KMS-11 (cell line): ENCODE results near the gene AP2M1.
A peak's percentile ranks its signal among the peaks of the same experiment; 100 is the strongest.

Source experiments
- H2AFZ ChIP-seq: fragments of 200-600 bp; sonication (generic); 2 replicates; pipeline ENCODE4 v1.6.1; 2016; ENCODE audit warnings: antibody characterized with exemption, mixed run types, low read depth
- H3K27ac ChIP-seq: fragments of 200-600 bp; sonication (generic); 2 replicates; pipeline ENCODE4 v1.6.1; 2016; ENCODE audit warnings: mild to moderate bottlenecking, mixed run types
- H3K27me3 ChIP-seq: fragments of 200-600 bp; sonication (generic); 2 replicates; pipeline ENCODE4 v1.6.1; 2017; ENCODE audit warnings: mild to moderate bottlenecking, low read depth, mixed run types, moderate library complexity; ENCODE audit not compliant: insufficient read depth
- H3K36me3 ChIP-seq: fragments of 200-600 bp; sonication (generic); 2 replicates; pipeline ENCODE4 v1.6.1; 2017; ENCODE audit warnings: mild to moderate bottlenecking, mixed run types; ENCODE audit not compliant: insufficient read depth
- H3K4me1 ChIP-seq: fragments of 200-600 bp; sonication (generic); 2 replicates; pipeline ENCODE4 v1.6.1; 2016; ENCODE audit warnings: mild to moderate bottlenecking, low read depth, mixed run types; ENCODE audit not compliant: poor library complexity, severe bottlenecking
- H3K4me2 ChIP-seq: fragments of 200-600 bp; sonication (generic); 2 replicates; pipeline ENCODE4 v1.7.0; 2016; ENCODE audit warnings: mild to moderate bottlenecking, mixed run types
- H3K4me3 ChIP-seq: fragments of 200-600 bp; sonication (generic); IDR thresholded peaks from 2 replicates; pipeline ENCODE4 v1.6.1; 2017; ENCODE audit warnings: low read depth, low read length, mixed read lengths; ENCODE audit not compliant: insufficient read depth
- H3K79me2 ChIP-seq: fragments of 200-600 bp; sonication (generic); 2 replicates; pipeline ENCODE4 v1.6.1; 2016; ENCODE audit warnings: low read depth, mixed run types; ENCODE audit not compliant: insufficient read depth
- H3K9ac ChIP-seq: fragments of 200-600 bp; sonication (generic); 2 replicates; pipeline ENCODE4 v1.6.1; 2016; ENCODE audit warnings: mild to moderate bottlenecking, mixed run types
- H4K20me1 ChIP-seq: fragments of 200-600 bp; sonication (generic); 2 replicates; pipeline ENCODE4 v1.6.1; 2016; ENCODE audit warnings: mild to moderate bottlenecking, mixed run types; ENCODE audit not compliant: insufficient read depth
- TF ChIP-seq, protein P1 (sequence below): fragments of 200-600 bp; sonication (generic); conservative IDR thresholded peaks from 2 replicates; pipeline ENCODE4 v1.6.1; 2017; ENCODE audit warnings: low read depth, mild to moderate bottlenecking, antibody characterized with exemption, low read length, moderate library complexity, mixed read lengths

AP2M1 gene

DNA sequence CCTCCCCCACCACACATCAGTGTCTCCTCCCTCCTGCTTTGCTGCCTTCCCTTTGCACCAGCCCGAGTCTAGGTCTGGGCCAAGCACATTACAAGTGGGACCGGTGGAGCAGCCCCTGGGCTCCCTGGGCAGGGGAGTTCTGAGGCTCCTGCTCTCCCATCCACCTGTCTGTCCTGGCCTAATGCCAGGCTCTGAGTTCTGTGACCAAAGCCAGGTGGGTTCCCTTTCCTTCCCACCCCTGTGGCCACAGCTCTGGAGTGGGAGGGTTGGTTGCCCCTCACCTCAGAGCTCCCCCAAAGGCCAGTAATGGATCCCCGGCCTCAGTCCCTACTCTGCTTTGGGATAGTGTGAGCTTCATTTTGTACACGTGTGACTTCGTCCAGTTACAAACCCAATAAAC is 9.0 kb downstream of the AP2M1 start:
- Histone ChIP-seq H4K20me1 (no peaks in the 10 kb centered on the region), H3K9ac (no peak overlapping the region), H3K27me3 (no peaks in the 10 kb centered on the region), H3K4me3 (no peak overlapping the region), H3K4me2 (no peak overlapping the region), H3K4me1 (peaks cover 16% of the 10 kb centered on the region), H3K27ac (no peak overlapping the region), H3K36me3 (peaks cover 12% of the 10 kb centered on the region; the same call in 1 of the 2 replicates), H3K79me2 (peaks cover 23% of the 10 kb centered on the region), H2AFZ (no peak overlapping the region)
- TF ChIP-seq, protein P1, sequence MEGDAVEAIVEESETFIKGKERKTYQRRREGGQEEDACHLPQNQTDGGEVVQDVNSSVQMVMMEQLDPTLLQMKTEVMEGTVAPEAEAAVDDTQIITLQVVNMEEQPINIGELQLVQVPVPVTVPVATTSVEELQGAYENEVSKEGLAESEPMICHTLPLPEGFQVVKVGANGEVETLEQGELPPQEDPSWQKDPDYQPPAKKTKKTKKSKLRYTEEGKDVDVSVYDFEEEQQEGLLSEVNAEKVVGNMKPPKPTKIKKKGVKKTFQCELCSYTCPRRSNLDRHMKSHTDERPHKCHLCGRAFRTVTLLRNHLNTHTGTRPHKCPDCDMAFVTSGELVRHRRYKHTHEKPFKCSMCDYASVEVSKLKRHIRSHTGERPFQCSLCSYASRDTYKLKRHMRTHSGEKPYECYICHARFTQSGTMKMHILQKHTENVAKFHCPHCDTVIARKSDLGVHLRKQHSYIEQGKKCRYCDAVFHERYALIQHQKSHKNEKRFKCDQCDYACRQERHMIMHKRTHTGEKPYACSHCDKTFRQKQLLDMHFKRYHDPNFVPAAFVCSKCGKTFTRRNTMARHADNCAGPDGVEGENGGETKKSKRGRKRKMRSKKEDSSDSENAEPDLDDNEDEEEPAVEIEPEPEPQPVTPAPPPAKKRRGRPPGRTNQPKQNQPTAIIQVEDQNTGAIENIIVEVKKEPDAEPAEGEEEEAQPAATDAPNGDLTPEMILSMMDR: no peak

DNA sequence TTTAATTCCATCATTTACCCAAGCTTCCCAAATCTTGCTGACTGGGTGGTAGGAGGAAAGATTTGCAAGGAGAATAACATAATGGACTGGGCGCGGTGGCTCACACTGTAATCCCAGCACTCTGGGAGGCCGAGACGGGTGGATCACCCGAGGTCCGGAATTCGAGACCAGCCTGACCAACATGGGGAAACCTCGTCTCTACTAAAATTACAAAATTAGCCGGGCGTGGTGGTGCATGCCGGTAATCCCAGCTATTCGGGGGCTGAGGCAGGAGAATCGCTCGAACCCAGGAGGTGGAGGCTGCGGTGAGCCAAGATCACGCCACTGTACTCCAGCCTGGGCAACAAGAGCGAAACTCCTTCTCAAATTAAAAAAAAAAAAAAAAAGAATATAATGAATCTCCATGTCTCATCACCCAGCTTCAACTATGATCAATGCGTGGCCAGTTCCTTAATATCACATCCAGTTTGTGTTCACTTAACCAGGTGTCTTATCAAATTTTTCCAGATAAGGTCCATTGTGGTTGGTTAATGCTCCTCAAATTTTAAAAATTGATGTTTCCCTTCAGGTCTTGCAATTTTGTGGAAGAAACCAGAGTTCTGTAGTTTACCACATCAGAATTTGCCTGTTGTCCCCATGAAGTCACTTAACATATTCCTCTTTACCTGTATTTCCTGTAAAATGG is 10.0 kb downstream of the AP2M1 start:
- peaks cover 17% of the 10 kb centered on the region; the same call in 1 of the 2 replicates for H3K36me3 ChIP-seq
- H2AFZ ChIP-seq: peak overlapping the region; percentile 80; the same call in 1 of the 2 replicates
- TF ChIP-seq, protein P1: no peak
- H3K4me1 ChIP-seq: peaks cover 16% of the 10 kb centered on the region
- H3K79me2 ChIP-seq: peaks cover 28% of the 10 kb centered on the region
- H3K4me2 ChIP-seq: peak overlapping the region; percentile 97
- H3K4me3 ChIP-seq: peak overlapping the region; percentile 15
- H3K27me3 ChIP-seq: no peaks in the 10 kb centered on the region
- H3K9ac ChIP-seq: peak overlapping the region; percentile 96; the same call in 1 of the 2 replicates
- no peaks in the 10 kb centered on the region for H4K20me1 ChIP-seq
- H3K27ac ChIP-seq: peak overlapping the region; percentile 84; the same call in 1 of the 2 replicates

DNA sequence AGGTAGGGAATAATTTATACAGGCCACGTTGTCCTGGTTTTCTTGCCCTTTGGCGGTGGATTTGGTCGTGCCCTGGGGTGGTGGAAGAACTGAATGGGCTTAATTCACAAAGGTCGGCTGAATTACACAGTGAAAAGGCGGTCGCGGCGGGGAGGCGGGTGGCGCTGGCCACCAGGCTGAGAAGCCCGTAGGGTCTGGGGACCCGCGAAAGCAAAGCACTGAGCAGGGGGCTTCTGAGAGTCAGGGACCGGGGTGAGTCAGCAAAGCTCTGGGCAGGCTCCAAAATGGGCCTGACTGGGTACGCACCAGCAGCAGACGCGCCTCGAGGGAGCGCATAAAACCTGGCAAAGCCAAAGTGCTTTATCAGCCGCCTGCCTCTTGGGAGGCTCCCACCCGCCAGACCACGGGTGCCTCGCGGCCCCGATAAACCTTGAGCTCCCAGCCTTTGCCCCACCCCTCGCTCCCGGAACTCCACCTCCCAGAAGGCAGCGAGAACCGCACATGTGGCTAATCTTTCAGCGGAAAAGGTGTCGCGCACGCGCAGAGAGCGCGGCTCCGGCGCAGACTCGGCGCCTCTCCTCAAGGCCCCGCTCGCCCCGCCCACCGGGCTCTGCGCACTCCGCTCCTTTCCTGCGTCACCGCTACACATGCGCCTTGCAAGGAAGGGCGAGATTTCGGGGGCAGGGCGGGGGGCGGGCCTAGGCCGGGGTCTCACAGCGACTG is 11.0 kb downstream of the AP2M1 start:
- Histone ChIP-seq H3K36me3 (peaks cover 20% of the 10 kb centered on the region; the same call in 1 of the 2 replicates), H3K9ac (peak overlapping the region; percentile 96), H3K4me3 (peak overlapping the region; percentile 15)

DNA sequence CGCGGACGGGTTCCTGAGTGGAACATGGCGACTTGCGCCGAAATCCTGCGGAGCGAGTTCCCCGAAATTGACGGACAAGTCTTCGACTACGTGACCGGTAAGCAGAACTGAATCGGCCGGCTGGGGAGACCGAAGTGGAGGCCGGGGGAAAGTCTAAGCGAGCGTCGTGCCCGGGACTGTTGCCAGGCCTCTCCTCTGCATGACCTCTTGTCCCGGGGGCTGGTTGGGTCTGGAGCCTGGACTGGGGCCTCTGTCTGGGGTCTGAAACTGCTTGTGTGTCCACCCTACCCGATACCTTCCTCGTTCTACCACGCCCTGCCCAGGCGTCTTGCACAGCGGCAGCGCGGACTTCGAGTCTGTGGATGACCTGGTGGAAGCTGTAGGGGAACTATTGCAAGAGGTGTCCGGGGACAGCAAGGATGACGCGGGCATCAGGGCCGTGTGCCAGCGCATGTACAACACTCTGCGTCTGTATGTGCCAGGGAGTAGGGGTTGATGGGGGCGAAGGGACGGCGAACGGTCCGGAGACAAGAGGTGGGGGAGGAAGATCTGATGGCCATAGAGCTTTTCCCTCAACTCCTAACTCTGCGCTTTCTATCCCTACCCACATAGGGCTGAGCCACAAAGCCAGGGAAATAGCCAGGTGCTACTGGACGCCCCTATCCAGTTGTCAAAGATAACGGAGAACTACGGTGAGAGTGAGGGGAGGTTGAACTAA is 11.7 kb downstream of the AP2M1 start, which contains the start of gene ABCF3:
ABCF3 (plus strand) TSS at position 16 of the 718 bp plus-strand sequence; CDS start at position 25, 9 bp downstream.
- H3K36me3 ChIP-seq: peaks cover 23% of the 10 kb centered on the region; the same call in 1 of the 2 replicates
- H2AFZ ChIP-seq: peak within 1 kb of the TSS; percentile 80
- H3K79me2 ChIP-seq: peaks cover 28% of the 10 kb centered on the region
- no peaks in the 10 kb centered on the region for H3K27me3 ChIP-seq
- no peaks in the 10 kb centered on the region; the same call in 1 of the 2 replicates for H4K20me1 ChIP-seq
- H3K4me1 ChIP-seq: peaks cover 16% of the 10 kb centered on the region
- TF ChIP-seq, protein P1: no peak
- peak within 1 kb of the TSS; percentile 84 for H3K27ac ChIP-seq
- H3K4me3 ChIP-seq: peak within 1 kb of the TSS; percentile 87
- H3K9ac ChIP-seq: peak within 1 kb of the TSS; percentile 96
- peak within 1 kb of the TSS; percentile 97 for H3K4me2 ChIP-seq

More for the DNA sequence above, 11.0 kb downstream of the AP2M1 start:
- Histone ChIP-seq H3K4me1 (peaks cover 16% of the 10 kb centered on the region), H3K27ac (peak overlapping the region; percentile 84), H4K20me1 (no peaks in the 10 kb centered on the region; the same call in 1 of the 2 replicates), H3K79me2 (peaks cover 28% of the 10 kb centered on the region), H3K4me2 (peak overlapping the region; percentile 97), H2AFZ (peak overlapping the region; percentile 80), H3K27me3 (no peaks in the 10 kb centered on the region)
- TF ChIP-seq, protein P1: no peak
